MM.1S (cell line): ENCODE data around the gene CWC15.

Source experiments
- CTCF ChIP-seq: fragments of 300-600 bp; sonication (generic); IDR thresholded peaks from 2 replicates; pipeline ENCODE4 v1.5.1; 2016; ENCODE audit warnings: antibody characterized with exemption, low read length, mixed read lengths
- EZH2phosphoT487 ChIP-seq: fragments of 300-600 bp; sonication (generic); IDR thresholded peaks from 2 replicates; pipeline ENCODE4 v1.6.1; 2018; ENCODE audit warnings: antibody characterized with exemption, low read length

GRCh38 chr11:94934362-94934761 is 39.0 kb downstream of the CWC15 start:
- TF ChIP-seq CTCF, result no peak
- no peak for TF ChIP-seq EZH2phosphoT487
